GM10266 (cell line): Measurements from ENCODE around the gene UPK1A.

ENCODE experiments used
- DNase-seq: peaks from one replicate; pipeline ENCODE4 v3.0.0; 2012; ENCODE audit errors: extremely low spot score
- CTCF ChIP-seq: IDR thresholded peaks from 2 replicates; pipeline ENCODE4 v1.5.1; 2012; ENCODE audit warnings: mild to moderate bottlenecking, low read depth; ENCODE audit not compliant: control insufficient read depth, insufficient read depth; ENCODE audit errors: missing control alignments

UPK1A gene

GRCh38 chr19:35639321-35639639 is 27.0 kb upstream of the UPK1A start:
- no peak for DNase-seq
- no peak for TF ChIP-seq CTCF

GRCh38 chr19:35639863-35640262 is 26.5 kb upstream of the UPK1A start:
- no peak for TF ChIP-seq CTCF
- DNase-seq: no peak

GRCh38 chr19:35641515-35642151 is 24.7 kb upstream of the UPK1A start, which contains the start of gene ETV2:
Gene ETV2, plus strand, starts transcription at chr19:35641745. Its CDS starts 716 bp downstream, at chr19:35642461.
- TF ChIP-seq CTCF: no peak
- DNase-seq: peak; percentile 72

GRCh38 chr19:35642312-35642711 is 24.0 kb upstream of the UPK1A start:
- no peak for DNase-seq

GRCh38 chr19:35642798-35643254 is 23.5 kb upstream of the UPK1A start:
- DNase-seq: no peak
- no peak for TF ChIP-seq CTCF

More at GRCh38 chr19:35642312-35642711, 24.0 kb upstream of the UPK1A start:
- TF ChIP-seq CTCF: no peak

- DNase-seq: peak; percentile 91
- peak; percentile 13 for TF ChIP-seq CTCF
These were observed 22.8 kb upstream of the UPK1A start for GRCh38 chr19:35643255-35644205.
